GM12891 (cell line): ENCODE measurements around the gene SOX21. TPM values are rescaled to one million over a fixed set of nuclear protein-coding genes. Genes with fewer than 3 reads are reported as not detected.
"Not testable (repeated sequence)": the region's sequence is repeated elsewhere in the genome, so short reads cannot be mapped to it uniquely, and the experiment has no call there.

Source experiments
- DNase-seq: peaks from one replicate; pipeline ENCODE4 v3.0.0; 2011; ENCODE audit warnings: low spot score; ENCODE audit not compliant: insufficient read length
- FAIRE-seq: peaks from 2 replicates; lab custom pipeline; 2011; peaks lifted over from hg19 to GRCh38; lab: Jason Lieb, UNC
- PAX5 ChIP-seq: IDR thresholded peaks from 2 replicates; pipeline ENCODE4 v1.6.1; 2011; ENCODE audit warnings: low read length, moderate library complexity, mild to moderate bottlenecking; ENCODE audit not compliant: insufficient read depth, severe bottlenecking
- POLR2A ChIP-seq: IDR thresholded peaks from 2 replicates; pipeline ENCODE4 v1.6.1; 2011; ENCODE audit warnings: low read depth, low read length, control low read depth
- POLR2AphosphoS5 ChIP-seq: IDR thresholded peaks from 2 replicates; pipeline ENCODE4 v1.6.1; 2011; ENCODE audit warnings: low read depth, low read length, control low read depth
- POU2F2 ChIP-seq: IDR thresholded peaks from 2 replicates; pipeline ENCODE4 v1.6.1; 2011; ENCODE audit warnings: low read depth, mild to moderate bottlenecking, control low read depth, low read length, moderate library complexity
- SPI1 ChIP-seq: IDR thresholded peaks from 2 replicates; pipeline ENCODE4 v1.6.1; 2011; ENCODE audit warnings: low read depth, low read length, control low read depth
- TAF1 ChIP-seq: IDR thresholded peaks from 2 replicates; pipeline ENCODE4 v1.6.1; 2011; ENCODE audit warnings: low read depth, low read length, control low read depth
- polyA plus RNA-seq: library from polyadenylated mRNA; unstranded; fragments of >200 nt; gene quantifications from one replicate; pipeline ENCODE4 v1.2.1, GENCODE V29; 2012; ENCODE audit warnings: low read depth, missing spikeins, inconsistent platforms; ENCODE audit not compliant: missing spikeins

SOX21 gene
- polyA plus RNA-seq = not detected

- FAIRE-seq (no peak), DNase-seq (no peak)
- TF ChIP-seq POLR2AphosphoS5 = no peak
- no peak for TF ChIP-seq SPI1
- no peak for TF ChIP-seq TAF1
- no peak for TF ChIP-seq PAX5
- TF ChIP-seq POLR2A = no peak
- no peak for TF ChIP-seq POU2F2
Measured at GRCh38 chr13:94712287-94712811, at the start of gene SOX21. SOX21 (minus strand) TSS chr13:94712545; CDS start chr13:94712049, 496 bp downstream.

- no peak for FAIRE-seq
- TF ChIP-seq PAX5 = no peak
- TF ChIP-seq POU2F2 = no peak
- TF ChIP-seq POLR2AphosphoS5 = no peak
- TF ChIP-seq SPI1 = no peak
- no peak for TF ChIP-seq TAF1
- TF ChIP-seq POLR2A = no peak
- DNase-seq = no peak
Measured at GRCh38 chr13:94761407-94761806, 49.1 kb upstream of the SOX21 start.

GRCh38 chr13:94759120-94759728, 46.9 kb upstream of the SOX21 start:
- TF ChIP-seq POLR2AphosphoS5 (no peak), POLR2A (no peak), TAF1 (no peak), SPI1 (no peak), PAX5 (no peak), POU2F2 (no peak)
- FAIRE-seq = no peak
- DNase-seq = no peak

GRCh38 chr13:94758436-94758960, 46.2 kb upstream of the SOX21 start:
- DNase-seq (no peak), FAIRE-seq (no peak)
- TF ChIP-seq SPI1 (no peak), TAF1 (no peak), POLR2A (no peak), POLR2AphosphoS5 (no peak)

- no peak for TF ChIP-seq POLR2A
- TF ChIP-seq TAF1 = no peak
- no peak for TF ChIP-seq POU2F2
- TF ChIP-seq POLR2AphosphoS5 = no peak
- no peak for TF ChIP-seq SPI1
- no peak for TF ChIP-seq PAX5
- no peak for FAIRE-seq
- DNase-seq = no peak
Measured at GRCh38 chr13:94753327-94753726, 41.0 kb upstream of the SOX21 start.

GRCh38 chr13:94749162-94749561, 36.8 kb upstream of the SOX21 start:
- FAIRE-seq = no peak

GRCh38 chr13:94739235-94739634, 26.9 kb upstream of the SOX21 start:
- no peak for FAIRE-seq

More at GRCh38 chr13:94749162-94749561, 36.8 kb upstream of the SOX21 start:
- DNase-seq = no peak
- TF ChIP-seq TAF1 = no peak
- TF ChIP-seq POU2F2 = no peak
- no peak for TF ChIP-seq SPI1
- no peak for TF ChIP-seq POLR2A
- TF ChIP-seq PAX5 = no peak
- no peak for TF ChIP-seq POLR2AphosphoS5

GRCh38 chr13:94731028-94731427, 18.7 kb upstream of the SOX21 start:
- no peak for TF ChIP-seq POLR2AphosphoS5
- no peak for TF ChIP-seq PAX5
- no peak for TF ChIP-seq SPI1
- no peak for TF ChIP-seq POU2F2
- no peak for TF ChIP-seq TAF1
- no peak for TF ChIP-seq POLR2A
- DNase-seq (no peak), FAIRE-seq (no peak)

More at GRCh38 chr13:94739235-94739634, 26.9 kb upstream of the SOX21 start:
- TF ChIP-seq SPI1 (no peak), PAX5 (no peak), POLR2A (no peak), POU2F2 (no peak), POLR2AphosphoS5 (no peak), TAF1 (no peak)
- no peak for DNase-seq

- FAIRE-seq, DNase-seq: not testable (repeated sequence)
Measured at GRCh38 chr13:94729941-94730340, 17.6 kb upstream of the SOX21 start.
